Activated CD4-positive, alpha-beta T cell treated with anti-CD3 and anti-CD28 coated beads, Interleukin-2, Interleukin-6, amounts not matched to agents 100 ng/mL and 50 ng/mL, durations not matched to agents 16 hours and 8 hours (primary cell): ENCODE data around the gene PEX7.
"Not testable (repeated sequence)": the region's sequence is repeated elsewhere in the genome, so short reads cannot be mapped to it uniquely, and the experiment has no call there.

ENCODE experiments used
- DNase-seq: peaks from one replicate; pipeline ENCODE4 v3.0.0-alpha.2; 2020

The PEX7 gene

GRCh38 chr6:136918706-136919105 is 96.3 kb downstream of the PEX7 start:
- no peak for DNase-seq

GRCh38 chr6:136920216-136920615 is 97.8 kb downstream of the PEX7 start:
- DNase-seq: peak; percentile 20

- DNase-seq: no peak
These were observed 98.4 kb downstream of the PEX7 start for GRCh38 chr6:136920671-136921380.

GRCh38 chr6:136921381-136921935 is 99.1 kb downstream of the PEX7 start:
- DNase-seq: no peak

GRCh38 chr6:136921936-136922684 is 99.7 kb downstream of the PEX7 start, which contains the start of gene SLC35D3:
Gene SLC35D3, plus strand, starts transcription at chr6:136922301. Its CDS starts 128 bp downstream, at chr6:136922429.
- DNase-seq: no peak

- DNase-seq: no peak
These were observed 100.3 kb downstream of the PEX7 start for GRCh38 chr6:136922685-136923006.

GRCh38 chr6:136923116-136923953 is 100.9 kb downstream of the PEX7 start:
- no peak for DNase-seq

- no peak for DNase-seq
These were observed 101.7 kb downstream of the PEX7 start for GRCh38 chr6:136923954-136924673.

- no peak for DNase-seq
These were observed 104.0 kb downstream of the PEX7 start for GRCh38 chr6:136926383-136926782.

- peak; percentile 20 for DNase-seq
These were observed 104.9 kb downstream of the PEX7 start for GRCh38 chr6:136927292-136927691.

- no peak for DNase-seq
These were observed 108.1 kb downstream of the PEX7 start for GRCh38 chr6:136930528-136930927.

GRCh38 chr6:136932599-136932998 is 110.2 kb downstream of the PEX7 start:
- DNase-seq: no peak

- DNase-seq: no peak
These were observed 122.7 kb downstream of the PEX7 start for GRCh38 chr6:136945072-136945471.

GRCh38 chr6:136945711-136946121 is 123.3 kb downstream of the PEX7 start:
- DNase-seq: no peak

GRCh38 chr6:136947037-136947436 is 124.6 kb downstream of the PEX7 start:
- DNase-seq: no peak

GRCh38 chr6:136949957-136950356 is 127.6 kb downstream of the PEX7 start:
- DNase-seq: not testable (repeated sequence)

GRCh38 chr6:136950436-136951126 is 128.2 kb downstream of the PEX7 start:
- DNase-seq: no peak

- no peak for DNase-seq
These were observed 130.4 kb downstream of the PEX7 start for GRCh38 chr6:136952714-136953260.

- no peak for DNase-seq
These were observed 132.7 kb downstream of the PEX7 start for GRCh38 chr6:136955123-136955522.

- DNase-seq: no peak
These were observed 134.5 kb downstream of the PEX7 start for GRCh38 chr6:136956590-136957544.
